Keratinocyte (primary cell): ENCODE measurements around the gene FAM13B.

Experiments
- EZH2 ChIP-seq: IDR thresholded peaks from one replicate; pipeline ENCODE4 v1.6.1; 2012; ENCODE audit warnings: inconsistent platforms, mild to moderate bottlenecking, low read length, moderate library complexity
- TF ChIP-seq, protein P1 (sequence below), 3 experiments: IDR thresholded peaks in 1 of 3; conservative IDR thresholded peaks in 1 of 3; optimal IDR thresholded peaks in 1 of 3; 2 replicates in 2 of 3; 3 replicates in 1 of 3; pipeline versions ENCODE3 to v1.5.1; 2011; ENCODE audit warnings: low read length in 3 of 3, mild to moderate bottlenecking in 3 of 3, moderate library complexity in 2 of 3, control low read depth in 1 of 3, inconsistent platforms in 1 of 3; ENCODE audit not compliant: insufficient read depth in 2 of 3; ENCODE audit errors: extremely low read depth in 1 of 3

DNA sequence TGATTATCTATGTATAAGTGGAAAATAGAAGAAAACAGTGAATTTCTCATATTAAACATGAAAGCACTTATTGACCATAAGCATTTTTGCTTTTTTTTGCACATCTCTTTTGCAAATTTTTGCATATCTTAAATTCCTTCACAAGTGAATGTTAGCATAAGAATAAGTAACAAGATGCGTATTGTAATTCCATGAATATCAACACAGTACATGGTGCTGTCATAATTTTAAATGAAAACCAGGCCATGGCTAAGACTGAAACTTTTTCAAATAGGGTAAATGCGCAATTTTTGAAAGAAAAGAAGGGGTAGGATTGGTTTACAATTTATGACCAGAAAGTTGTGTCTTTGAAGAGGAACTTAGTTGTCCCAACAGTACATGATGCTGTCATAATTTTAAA lies 17.0 kb downstream of the FAM13B start:
- no peak for TF ChIP-seq EZH2
- TF ChIP-seq, protein P1, sequence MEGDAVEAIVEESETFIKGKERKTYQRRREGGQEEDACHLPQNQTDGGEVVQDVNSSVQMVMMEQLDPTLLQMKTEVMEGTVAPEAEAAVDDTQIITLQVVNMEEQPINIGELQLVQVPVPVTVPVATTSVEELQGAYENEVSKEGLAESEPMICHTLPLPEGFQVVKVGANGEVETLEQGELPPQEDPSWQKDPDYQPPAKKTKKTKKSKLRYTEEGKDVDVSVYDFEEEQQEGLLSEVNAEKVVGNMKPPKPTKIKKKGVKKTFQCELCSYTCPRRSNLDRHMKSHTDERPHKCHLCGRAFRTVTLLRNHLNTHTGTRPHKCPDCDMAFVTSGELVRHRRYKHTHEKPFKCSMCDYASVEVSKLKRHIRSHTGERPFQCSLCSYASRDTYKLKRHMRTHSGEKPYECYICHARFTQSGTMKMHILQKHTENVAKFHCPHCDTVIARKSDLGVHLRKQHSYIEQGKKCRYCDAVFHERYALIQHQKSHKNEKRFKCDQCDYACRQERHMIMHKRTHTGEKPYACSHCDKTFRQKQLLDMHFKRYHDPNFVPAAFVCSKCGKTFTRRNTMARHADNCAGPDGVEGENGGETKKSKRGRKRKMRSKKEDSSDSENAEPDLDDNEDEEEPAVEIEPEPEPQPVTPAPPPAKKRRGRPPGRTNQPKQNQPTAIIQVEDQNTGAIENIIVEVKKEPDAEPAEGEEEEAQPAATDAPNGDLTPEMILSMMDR (optimal IDR thresholded peaks at IDR 0.05 in 1 of 3, IDR thresholded peaks at IDR 0.05 in 1 of 3, conservative IDR thresholded peaks at IDR 0.05 in 1 of 3; ENCODE audit: extremely low read depth in 1 of 3, insufficient read depth in 2 of 3, low read length in 3 of 3): no peak
